Hepatocyte (in vitro differentiated cells): ENCODE results near the gene PHLDB1. TPM values are rescaled to one million over a fixed set of nuclear protein-coding genes. Genes with fewer than 3 reads are reported as not detected.
"Not testable (repeated sequence)": the region's sequence is repeated elsewhere in the genome, so short reads cannot be mapped to it uniquely, and the experiment has no call there.

Experiments
- DNase-seq: peaks from one replicate; pipeline ENCODE4 v3.0.0-alpha.2; 2016; ENCODE audit warnings: low spot score
- H2AFZ ChIP-seq: fragments of 200-600 bp; sonication (generic); 2 replicates; pipeline ENCODE4 v1.6.0; 2016; ENCODE audit warnings: antibody characterized with exemption, mild to moderate bottlenecking
- H3K27ac ChIP-seq: fragments of 200-600 bp; sonication (generic); 2 replicates; pipeline ENCODE4 v1.5.1; 2016; ENCODE audit warnings: mild to moderate bottlenecking
- H3K27me3 ChIP-seq: fragments of 200-600 bp; sonication (generic); 2 replicates; pipeline ENCODE4 v1.6.1; 2016
- H3K36me3 ChIP-seq: fragments of 200-600 bp; sonication (generic); replicated peaks from 2 replicates; pipeline ENCODE4 v1.5.1; 2016; ENCODE audit warnings: low read depth; ENCODE audit not compliant: insufficient read depth
- H3K4me1 ChIP-seq: fragments of 200-600 bp; sonication (generic); 2 replicates; pipeline ENCODE4 v1.5.1; 2016; ENCODE audit warnings: mild to moderate bottlenecking, moderate library complexity; ENCODE audit not compliant: insufficient read depth
- H3K4me2 ChIP-seq: fragments of 200-600 bp; sonication (generic); 2 replicates; pipeline ENCODE4 v1.6.0; 2016
- H3K4me3 ChIP-seq: fragments of 200-600 bp; sonication (generic); 2 replicates; pipeline ENCODE4 v1.5.1; 2016; ENCODE audit warnings: mild to moderate bottlenecking
- H3K79me2 ChIP-seq: fragments of 200-600 bp; sonication (generic); 2 replicates; pipeline ENCODE4 v1.6.0; 2017; ENCODE audit warnings: mild to moderate bottlenecking
- H3K9me2 ChIP-seq: fragments of 200-600 bp; sonication (generic); replicated peaks from 2 replicates; pipeline ENCODE4 v1.6.0; 2017; ENCODE audit warnings: mild to moderate bottlenecking; ENCODE audit not compliant: insufficient read depth
- H3K9me3 ChIP-seq: fragments of 200-600 bp; sonication (generic); 2 replicates; pipeline ENCODE4 v1.5.1; 2016; ENCODE audit warnings: low read depth, mild to moderate bottlenecking
- H4K20me1 ChIP-seq: fragments of 200-600 bp; sonication (generic); 2 replicates; pipeline ENCODE4 v1.6.0; 2016; ENCODE audit warnings: mild to moderate bottlenecking; ENCODE audit not compliant: insufficient read depth, poor library complexity, severe bottlenecking
- CTCF ChIP-seq: fragments of 200-600 bp; sonication (generic); IDR thresholded peaks from 2 replicates; pipeline ENCODE4 v1.5.1; 2016; ENCODE audit warnings: antibody characterized with exemption, mild to moderate bottlenecking; ENCODE audit not compliant: poor library complexity
- EZH2 ChIP-seq: fragments of 200-600 bp; sonication (generic); IDR thresholded peaks from 2 replicates; pipeline ENCODE4 v1.6.1; 2016; ENCODE audit warnings: antibody characterized with exemption, mild to moderate bottlenecking, borderline replicate concordance
- EZH2phosphoT487 ChIP-seq: fragments of 200-600 bp; sonication (generic); IDR thresholded peaks from one replicate; pipeline ENCODE4 v1.6.1; 2018; ENCODE audit warnings: antibody characterized with exemption, mild to moderate bottlenecking, low read depth, moderate library complexity; ENCODE audit not compliant: unreplicated experiment, severe bottlenecking
- WGBS: methylation state at CpG from one replicate; pipeline ENCODE4 v1.1.6; 2016; ENCODE audit warnings: low lambda C conversion rate; ENCODE audit errors: missing lambda C conversion rate; 5-methylcytosine and 5-hydroxymethylcytosine counted together
- polyA plus RNA-seq: library from polyadenylated mRNA; unstranded; fragments of >200 nt; fragmentation: Nextera tagmentation; extraction: Ambion mirVana; gene quantifications from 2 replicates; pipeline ENCODE4 v1.2.1, GENCODE V29; 2016
- total RNA-seq: library from RNA; depleted of rRNA; stranded (reverse); fragments of >200 nt; gene quantifications from 2 replicates; pipeline ENCODE4 v1.2.3, GENCODE V29; 2014

Gene PHLDB1
- total and polyA plus RNA-seq, 2 experiments from 2014 or later = 51.8 to 71.1 TPM

GRCh38 chr11:118572981-118573550 lies 34.3 kb upstream of the PHLDB1 start:
- peak overlapping the region; percentile 61 for H2AFZ ChIP-seq
- peaks cover 13% of the 10 kb centered on the region for H3K4me1 ChIP-seq
- H3K36me3 ChIP-seq = no peaks in the 10 kb centered on the region
- peak overlapping the region; percentile 99 for H3K4me3 ChIP-seq
- peak overlapping the region; percentile 86 for H3K4me2 ChIP-seq
- no peaks in the 10 kb centered on the region for H3K27me3 ChIP-seq
- peaks cover 49% of the 10 kb centered on the region for H4K20me1 ChIP-seq
- no peak for TF ChIP-seq CTCF
- TF ChIP-seq EZH2phosphoT487 = no peak
- no peak for TF ChIP-seq EZH2
- peaks cover 71% of the 10 kb centered on the region for H3K79me2 ChIP-seq
- H3K9me2 ChIP-seq = no peaks in the 10 kb centered on the region
- peak overlapping the region; percentile 100 for H3K27ac ChIP-seq
- peak; percentile 56 for DNase-seq
- 5% methylated on average over 10 of the region's 10 CpGs for WGBS
- no peaks in the 10 kb centered on the region for H3K9me3 ChIP-seq

- no peak for DNase-seq
- WGBS = 90% methylated on average over 7 of the region's 7 CpGs
- peaks cover 64% of the 10 kb centered on the region for H4K20me1 ChIP-seq
- H3K79me2 ChIP-seq = peaks cover 87% of the 10 kb centered on the region
- no peak for TF ChIP-seq CTCF
- TF ChIP-seq EZH2phosphoT487 = no peak
- no peaks in the 10 kb centered on the region for H3K36me3 ChIP-seq
- no peaks in the 10 kb centered on the region for H3K27me3 ChIP-seq
- no peaks in the 10 kb centered on the region for H3K9me3 ChIP-seq
- H2AFZ ChIP-seq = no peak overlapping the region
- peak overlapping the region; percentile 86 for H3K4me2 ChIP-seq
- peak overlapping the region; percentile 6 for H3K4me3 ChIP-seq
- no peak overlapping the region for H3K27ac ChIP-seq
- peaks cover 13% of the 10 kb centered on the region for H3K4me1 ChIP-seq
- H3K9me2 ChIP-seq = no peaks in the 10 kb centered on the region
These were observed 32.8 kb upstream of the PHLDB1 start for GRCh38 chr11:118574636-118575035.

GRCh38 chr11:118577995-118578394 lies 29.4 kb upstream of the PHLDB1 start:
- not testable (repeated sequence) for H2AFZ ChIP-seq, H3K27ac ChIP-seq, H3K36me3 ChIP-seq, H3K9me2 ChIP-seq, H3K4me1 ChIP-seq, DNase-seq, H3K4me3 ChIP-seq, H3K9me3 ChIP-seq, H3K27me3 ChIP-seq
- peaks cover 100% of the 10 kb centered on the region for H3K79me2 ChIP-seq
- H3K4me2 ChIP-seq = peak overlapping the region; percentile 86
- peaks cover 98% of the 10 kb centered on the region for H4K20me1 ChIP-seq

- Histone ChIP-seq H3K4me1 (no peaks in the 10 kb centered on the region), H3K9me2 (no peaks in the 10 kb centered on the region), H3K4me2 (no peak overlapping the region), H3K27me3 (no peaks in the 10 kb centered on the region), H3K9me3 (no peaks in the 10 kb centered on the region), H3K4me3 (no peak overlapping the region), H4K20me1 (peaks cover 87% of the 10 kb centered on the region), H3K79me2 (peaks cover 98% of the 10 kb centered on the region), H3K36me3 (peaks cover 5% of the 10 kb centered on the region), H2AFZ (no peak overlapping the region), H3K27ac (no peak overlapping the region)
- DNase-seq = no peak
- TF ChIP-seq EZH2 = no peak
- TF ChIP-seq CTCF = no peak
- no peak for TF ChIP-seq EZH2phosphoT487
- WGBS = 95% methylated on average over 6 of the region's 6 CpGs
These were observed 26.4 kb upstream of the PHLDB1 start for GRCh38 chr11:118581057-118581456.
